ENCODE data around the gene BORCS5. TPM values are rescaled to one million over a fixed set of nuclear protein-coding genes. Genes with fewer than 3 reads are reported as not detected.

Gene BORCS5
- total and polyA plus RNA-seq, 12 donors = 3.6 to 30.1 (median 10.6) TPM

GRCh38 chr12:12367482-12367998, 10.7 kb downstream of the BORCS5 start:
- TF ChIP-seq POLR2A (IDR thresholded peaks at IDR 0.05) = no peak
- no peak for TF ChIP-seq CTCF (IDR thresholded peaks at IDR 0.05)
- no peaks in the 10 kb centered on the region for H3K27me3 ChIP-seq
- H3K4me1 ChIP-seq (replicated peaks in 1 of 2) = no peaks in the 10 kb centered on the region
- intact Hi-C loops (cut with DNase I) = no loop called here
- no peaks in the 10 kb centered on the region for H3K9me3 ChIP-seq (replicated peaks in 1 of 3)
- DNase-seq = no peak
- WGBS, 4 donors = 87 to 99% (median 93%) methylated on average over 4 of the region's 4 CpGs
- H3K36me3 ChIP-seq (replicated peaks in 1 of 2) = peaks cover 0 to 4% of the 10 kb centered on the region in 2 donors
- no peak overlapping the region for H3K4me3 ChIP-seq
- H3K27ac ChIP-seq = peak overlapping the region in 1 of 5 donors; percentile 23

- H3K4me1 ChIP-seq (replicated peaks in 1 of 2) = no peaks in the 10 kb centered on the region
- no peak for TF ChIP-seq CTCF (IDR thresholded peaks at IDR 0.05)
- no peak for TF ChIP-seq POLR2A (IDR thresholded peaks at IDR 0.05)
- intact Hi-C loops (cut with DNase I) = loop anchor here in 1 of 2 donors (10.0 kb wide), 2 partner anchors 192 to 332 kb away; partner anchors contain the start of gene DUSP16
Observed at GRCh38 chr12:12372946-12373722, 16.3 kb downstream of the BORCS5 start.

GRCh38 chr12:12376646-12377448, 20.0 kb downstream of the BORCS5 start:
- no peak overlapping the region for H3K4me3 ChIP-seq
- H3K36me3 ChIP-seq (replicated peaks in 1 of 2) = peaks cover 0 to 5% of the 10 kb centered on the region in 2 donors
- H3K27ac ChIP-seq = no peak overlapping the region
- H3K4me1 ChIP-seq (replicated peaks in 1 of 2) = peaks cover 0 to 9% of the 10 kb centered on the region in 2 donors
- intact Hi-C loops (cut with DNase I) = loop anchor here (5.0 to 10.0 kb wide), 5 partner anchors 185 to 330 kb away; partner anchors contain the start of gene DUSP16 (in 2 of the 2)
- no peak for TF ChIP-seq POLR2A (IDR thresholded peaks at IDR 0.05)
- TF ChIP-seq CTCF (IDR thresholded peaks at IDR 0.05) = peak; percentile 78 to 96 (median 88)
- 59 to 71% (median 65%) methylated on average over 12 of the region's 12 CpGs for WGBS, 4 donors
- H3K27me3 ChIP-seq = no peaks in the 10 kb centered on the region
- DNase-seq = peak in 4 of 7 donors; percentile 33 to 57 (median 41)
- H3K9me3 ChIP-seq (replicated peaks in 1 of 3) = no peaks in the 10 kb centered on the region

More at GRCh38 chr12:12372946-12373722, 16.3 kb downstream of the BORCS5 start:
- DNase-seq = no peak
- Histone ChIP-seq H3K27ac (no peak overlapping the region), H3K9me3 (replicated peaks in 1 of 3) (no peaks in the 10 kb centered on the region), H3K27me3 (no peaks in the 10 kb centered on the region), H3K4me3 (no peak overlapping the region), H3K36me3 (replicated peaks in 1 of 2) (peaks cover 0 to 5% of the 10 kb centered on the region in 2 donors)
- WGBS, 4 donors = 89 to 95% (median 93%) methylated on average over 4 of the region's 4 CpGs

GRCh38 chr12:12378616-12379015, 21.7 kb downstream of the BORCS5 start:
- TF ChIP-seq CTCF (IDR thresholded peaks at IDR 0.05) = no peak
- no peak for TF ChIP-seq POLR2A (IDR thresholded peaks at IDR 0.05)
- Histone ChIP-seq H3K36me3 (replicated peaks in 1 of 2) (no peaks in the 10 kb centered on the region), H3K4me1 (replicated peaks in 1 of 2) (peaks cover 0 to 9% of the 10 kb centered on the region in 2 donors), H3K27ac (no peak overlapping the region), H3K9me3 (replicated peaks in 1 of 3) (no peaks in the 10 kb centered on the region), H3K4me3 (no peak overlapping the region), H3K27me3 (no peaks in the 10 kb centered on the region)
- intact Hi-C loops (cut with DNase I) = loop anchor here (5.0 to 10.0 kb wide), 5 partner anchors 184 to 329 kb away; partner anchors contain the start of gene DUSP16 (in 2 of the 2)
- no peak for DNase-seq
- 81 to 100% (median 91%) methylated on average over 2 of the region's 2 CpGs for WGBS, 4 donors
